WTC11 (cell line): ENCODE results near the gene NRXN3.

Source experiments
- CREM ChIP-seq: sonication (generic); formaldehyde crosslinking; IDR thresholded peaks from 2 replicates; pipeline ENCODE4 v1.8.1; 2022; ENCODE audit warnings: mild to moderate bottlenecking, missing genetic modification reagents, moderate library complexity
- CTCF ChIP-seq: fragments of 200-600 bp; IDR thresholded peaks from 2 replicates; pipeline ENCODE4 v1.8.0; 2022; ENCODE audit warnings: antibody characterized with exemption
- EMX1 ChIP-seq: fragments of 250-450 bp; sonication (Bioruptor Pico); IDR thresholded peaks from 2 replicates; pipeline ENCODE4 v1.8.0; 2021; ENCODE audit warnings: mild to moderate bottlenecking
- ETV6 ChIP-seq: sonication (generic); formaldehyde crosslinking; IDR thresholded peaks from 2 replicates; pipeline ENCODE4 v1.8.1; 2022; ENCODE audit warnings: mild to moderate bottlenecking, missing genetic modification reagents
- FOXJ3 ChIP-seq: sonication (generic); formaldehyde crosslinking; IDR thresholded peaks from 2 replicates; pipeline ENCODE4 v1.9.0; 2021; ENCODE audit warnings: missing genetic modification reagents, mild to moderate bottlenecking, borderline replicate concordance
- NFYB ChIP-seq: sonication (generic); formaldehyde crosslinking; conservative IDR thresholded peaks from 2 replicates; pipeline ENCODE4 v1.8.0; 2022; ENCODE audit warnings: low read depth, missing genetic modification reagents
- RELA ChIP-seq: sonication (generic); formaldehyde crosslinking; IDR thresholded peaks from 2 replicates; pipeline ENCODE4 v1.8.1; 2022; ENCODE audit warnings: missing genetic modification reagents, mild to moderate bottlenecking, borderline replicate concordance
- TP53 ChIP-seq: sonication (generic); formaldehyde crosslinking; IDR thresholded peaks from 2 replicates; pipeline ENCODE4 v1.8.1; 2023; ENCODE audit warnings: mild to moderate bottlenecking, missing genetic modification reagents
- USF2 ChIP-seq: sonication (generic); formaldehyde crosslinking; IDR thresholded peaks from 2 replicates; pipeline ENCODE4 v1.8.1; 2023; ENCODE audit warnings: mild to moderate bottlenecking, missing genetic modification reagents, moderate library complexity
- ZNF396 ChIP-seq: fragments of 250-450 bp; sonication (Bioruptor Pico); IDR thresholded peaks from 2 replicates; pipeline ENCODE4 v1.8.0; 2021; ENCODE audit warnings: mild to moderate bottlenecking, moderate library complexity, borderline replicate concordance
- TF ChIP-seq, protein P1 (sequence below): sonication (generic); formaldehyde crosslinking; conservative IDR thresholded peaks from 2 replicates; pipeline ENCODE4 v1.8.1; 2022; ENCODE audit warnings: mild to moderate bottlenecking, missing genetic modification reagents
- TF ChIP-seq, protein P2 (sequence below): sonication (generic); formaldehyde crosslinking; IDR thresholded peaks from 2 replicates; pipeline ENCODE4 v1.8.1; 2023; ENCODE audit warnings: mild to moderate bottlenecking, moderate library complexity, missing genetic modification reagents
- TF ChIP-seq, protein P3 (sequence below): fragments of 250-450 bp; sonication (Bioruptor Pico); IDR thresholded peaks from 2 replicates; pipeline ENCODE4 v1.8.0; 2021; ENCODE audit warnings: mild to moderate bottlenecking
- TF ChIP-seq, protein P4 (sequence below): sonication (generic); formaldehyde crosslinking; IDR thresholded peaks from 2 replicates; pipeline ENCODE4 v1.8.1; 2022; ENCODE audit warnings: low read depth, mild to moderate bottlenecking, moderate library complexity, missing genetic modification reagents, borderline replicate concordance

DNA sequence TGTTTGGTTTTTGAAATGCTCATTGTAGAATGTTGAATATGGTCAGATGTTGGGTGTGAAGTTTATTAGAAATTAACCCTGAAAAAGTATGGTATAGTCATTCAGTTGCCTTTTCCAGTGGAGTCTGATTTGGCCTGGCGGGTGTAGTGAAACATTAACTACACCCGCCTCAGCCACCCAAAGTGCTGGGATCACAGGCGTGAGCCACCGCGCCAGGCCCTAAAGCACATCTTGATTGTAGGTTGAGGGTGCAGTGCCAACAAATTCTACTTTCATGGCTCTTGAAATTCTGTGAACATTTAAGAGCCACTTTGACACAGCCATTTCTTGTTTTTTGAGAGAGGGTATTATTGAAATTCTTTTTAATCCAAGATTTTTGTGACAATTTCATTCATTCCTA lies 1416.2 kb downstream of the NRXN3 start:
- TF ChIP-seq CTCF (no peak), EMX1 (CRISPR knock-in tag) (no peak), ETV6 (no peak), FOXJ3 (CRISPR knock-in tag) (no peak), ZNF396 (no peak), TP53 (CRISPR knock-in tag) (no peak), USF2 (CRISPR knock-in tag) (no peak), RELA (no peak), NFYB (CRISPR knock-in tag) (no peak), CREM (no peak)
- TF ChIP-seq, protein P1, sequence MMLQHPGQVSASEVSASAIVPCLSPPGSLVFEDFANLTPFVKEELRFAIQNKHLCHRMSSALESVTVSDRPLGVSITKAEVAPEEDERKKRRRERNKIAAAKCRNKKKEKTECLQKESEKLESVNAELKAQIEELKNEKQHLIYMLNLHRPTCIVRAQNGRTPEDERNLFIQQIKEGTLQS (CRISPR knock-in tag) = no peak
- TF ChIP-seq, protein P2, sequence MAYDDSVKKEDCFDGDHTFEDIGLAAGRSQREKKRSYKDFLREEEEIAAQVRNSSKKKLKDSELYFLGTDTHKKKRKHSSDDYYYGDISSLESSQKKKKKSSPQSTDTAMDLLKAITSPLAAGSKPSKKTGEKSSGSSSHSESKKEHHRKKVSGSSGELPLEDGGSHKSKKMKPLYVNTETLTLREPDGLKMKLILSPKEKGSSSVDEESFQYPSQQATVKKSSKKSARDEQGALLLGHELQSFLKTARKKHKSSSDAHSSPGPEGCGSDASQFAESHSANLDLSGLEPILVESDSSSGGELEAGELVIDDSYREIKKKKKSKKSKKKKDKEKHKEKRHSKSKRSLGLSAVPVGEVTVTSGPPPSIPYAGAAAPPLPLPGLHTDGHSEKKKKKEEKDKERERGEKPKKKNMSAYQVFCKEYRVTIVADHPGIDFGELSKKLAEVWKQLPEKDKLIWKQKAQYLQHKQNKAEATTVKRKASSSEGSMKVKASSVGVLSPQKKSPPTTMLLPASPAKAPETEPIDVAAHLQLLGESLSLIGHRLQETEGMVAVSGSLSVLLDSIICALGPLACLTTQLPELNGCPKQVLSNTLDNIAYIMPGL (CRISPR knock-in tag) = no peak
- TF ChIP-seq, protein P3, sequence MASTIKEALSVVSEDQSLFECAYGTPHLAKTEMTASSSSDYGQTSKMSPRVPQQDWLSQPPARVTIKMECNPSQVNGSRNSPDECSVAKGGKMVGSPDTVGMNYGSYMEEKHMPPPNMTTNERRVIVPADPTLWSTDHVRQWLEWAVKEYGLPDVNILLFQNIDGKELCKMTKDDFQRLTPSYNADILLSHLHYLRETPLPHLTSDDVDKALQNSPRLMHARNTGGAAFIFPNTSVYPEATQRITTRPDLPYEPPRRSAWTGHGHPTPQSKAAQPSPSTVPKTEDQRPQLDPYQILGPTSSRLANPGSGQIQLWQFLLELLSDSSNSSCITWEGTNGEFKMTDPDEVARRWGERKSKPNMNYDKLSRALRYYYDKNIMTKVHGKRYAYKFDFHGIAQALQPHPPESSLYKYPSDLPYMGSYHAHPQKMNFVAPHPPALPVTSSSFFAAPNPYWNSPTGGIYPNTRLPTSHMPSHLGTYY (CRISPR knock-in tag) = no peak
- TF ChIP-seq, protein P4, sequence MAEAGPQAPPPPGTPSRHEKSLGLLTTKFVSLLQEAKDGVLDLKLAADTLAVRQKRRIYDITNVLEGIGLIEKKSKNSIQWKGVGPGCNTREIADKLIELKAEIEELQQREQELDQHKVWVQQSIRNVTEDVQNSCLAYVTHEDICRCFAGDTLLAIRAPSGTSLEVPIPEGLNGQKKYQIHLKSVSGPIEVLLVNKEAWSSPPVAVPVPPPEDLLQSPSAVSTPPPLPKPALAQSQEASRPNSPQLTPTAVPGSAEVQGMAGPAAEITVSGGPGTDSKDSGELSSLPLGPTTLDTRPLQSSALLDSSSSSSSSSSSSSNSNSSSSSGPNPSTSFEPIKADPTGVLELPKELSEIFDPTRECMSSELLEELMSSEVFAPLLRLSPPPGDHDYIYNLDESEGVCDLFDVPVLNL (CRISPR knock-in tag) = no peak
